Spleen (tissue), 7 donors: ENCODE measurements around the gene NFAT5.
"Not testable (repeated sequence)": the region's sequence is repeated elsewhere in the genome, so short reads cannot be mapped to it uniquely, and the experiment has no call there.

Experiments used
- CTCF ChIP-seq, 11 experiments: fragments of 200-600 bp in 7 of 11; fragments of 450-650 bp in 4 of 11; sonication (generic) in 4 of 11; IDR thresholded peaks in 8 of 11; conservative IDR thresholded peaks in 3 of 11; 1 replicate in 7 of 11; 2 replicates in 4 of 11; pipeline versions ENCODE4 v1.4.0 to v1.8.0; 2016 to 2021; ENCODE audit warnings: antibody characterized with exemption in 11 of 11, inconsistent platforms in 4 of 11, mild to moderate bottlenecking in 1 of 11
- POLR2A ChIP-seq, 3 donors: fragments of 450-650 bp; IDR thresholded peaks; one replicate each; pipeline ENCODE4 v1.5.1; 2017; ENCODE audit warnings: antibody characterized with exemption in 3 of 3, mild to moderate bottlenecking in 1 of 3
- POLR2AphosphoS5 ChIP-seq, 3 donors: sonication (generic); formaldehyde crosslinking; IDR thresholded peaks; one replicate each; pipeline ENCODE4 v1.5.1; 2017; ENCODE audit warnings: antibody characterized with exemption in 3 of 3
- donor health status: DM: no; HTN: no; CAD: no; lungs with moderate emphysema.
- donor health status: DM: no; HTN: no; CAD: no.
- donor health status: DM: no; HTN: no; CAD: no.

- not testable (repeated sequence) for TF ChIP-seq CTCF (IDR thresholded peaks at IDR 0.05 in 8 of 11, conservative IDR thresholded peaks at IDR 0.05 in 3 of 11); POLR2A (IDR thresholded peaks at IDR 0.05); POLR2AphosphoS5 (IDR thresholded peaks at IDR 0.05)
Measured at GRCh38 chr16:69729030-69729429, 163.3 kb downstream of the NFAT5 start.
